CD4-positive, alpha-beta memory T cell (primary cell): Measurements from ENCODE around the gene TRIM10. TPM values are rescaled to one million over a fixed set of nuclear protein-coding genes. Genes with fewer than 3 reads are reported as not detected.

ENCODE experiments used
- polyA plus RNA-seq, 2 donors: library from polyadenylated mRNA; unstranded; fragments of 300-500 nt; fragmentation: Illumina TruSeq; gene quantifications; one replicate each; pipeline ENCODE4 v1.2.3, GENCODE V29; 2021
- total RNA-seq, 2 experiments: library from RNA; stranded (reverse); gene quantifications; one replicate each; pipeline ENCODE4 v1.2.3, GENCODE V29; 2021

TRIM10 gene
- total and polyA plus RNA-seq, 4 experiments from 2014 or later: not detected

Other genes starting within 250 kb of the TRIM10 start
- gene HLA-A, start 218.7 kb downstream of the TRIM10 start, total RNA-seq: 1,000 to 10,000 TPM; 2,115 to 2,200 TPM
- gene HLA-A, start 218.7 kb downstream of the TRIM10 start, polyA plus RNA-seq: 1,000 to 10,000 TPM; 2,923 to 3,137 TPM
- gene POLR1H, start 99.9 kb downstream of the TRIM10 start, total RNA-seq: 10 to 100 TPM; 47.2 to 50.0 TPM
- gene POLR1H, start 99.9 kb downstream of the TRIM10 start, polyA plus RNA-seq: 100 to 1,000 TPM in 1 of 2 donors, 10 to 100 TPM in 1; 65.7 to 109 TPM
- gene PPP1R11, start 94.0 kb downstream of the TRIM10 start, total RNA-seq: 10 to 100 TPM; 65.2 to 66.2 TPM
- 100 to 1,000 TPM; 114 to 134 TPM for gene PPP1R11, start 94.0 kb downstream of the TRIM10 start, polyA plus RNA-seq
- not detected for gene RNF39, start 85.4 kb downstream of the TRIM10 start, total RNA-seq
- gene RNF39, start 85.4 kb downstream of the TRIM10 start, polyA plus RNA-seq: under 1 TPM in 1 of 2 donors, not detected in 1; 0.21 TPM
- gene TRIM31, start 48.1 kb downstream of the TRIM10 start, total RNA-seq: under 1 TPM in 1 of 2 experiments, not detected in 1; 0.20 TPM
- under 1 TPM; 0.11 to 0.21 TPM for gene TRIM31, start 48.1 kb downstream of the TRIM10 start, polyA plus RNA-seq
- gene TRIM40, start 25.1 kb downstream of the TRIM10 start, total RNA-seq: not detected
- gene TRIM40, start 25.1 kb downstream of the TRIM10 start, polyA plus RNA-seq: not detected
- gene TRIM15, start 2.3 kb upstream of the TRIM10 start, total RNA-seq: not detected
- not detected for gene TRIM15, start 2.3 kb upstream of the TRIM10 start, polyA plus RNA-seq
- 10 to 100 TPM; 60.0 to 60.7 TPM for gene TRIM26, start 52.2 kb upstream of the TRIM10 start, total RNA-seq
- 10 to 100 TPM; 17.3 to 51.0 TPM for gene TRIM26, start 52.2 kb upstream of the TRIM10 start, polyA plus RNA-seq
- gene TRIM39, start 165.7 kb upstream of the TRIM10 start, total RNA-seq: 10 to 100 TPM; 27.7 to 30.9 TPM
- gene TRIM39, start 165.7 kb upstream of the TRIM10 start, polyA plus RNA-seq: 10 to 100 TPM in 1 of 2 donors, 1 to 10 TPM in 1; 6.9 to 18.6 TPM
- 10 to 100 TPM; 51.6 to 57.6 TPM for gene RPP21, start 183.9 kb upstream of the TRIM10 start, total RNA-seq
- gene RPP21, start 183.9 kb upstream of the TRIM10 start, polyA plus RNA-seq: 10 to 100 TPM; 81.6 to 81.8 TPM